ENCODE measurements around the gene CYB5D1. TPM values are rescaled to one million over a fixed set of nuclear protein-coding genes. Genes with fewer than 3 reads are reported as not detected.

The CYB5D1 gene
- total and polyA plus RNA-seq, 9 donors, result 7.0 to 22.2 (median 16.1) TPM

DNA sequence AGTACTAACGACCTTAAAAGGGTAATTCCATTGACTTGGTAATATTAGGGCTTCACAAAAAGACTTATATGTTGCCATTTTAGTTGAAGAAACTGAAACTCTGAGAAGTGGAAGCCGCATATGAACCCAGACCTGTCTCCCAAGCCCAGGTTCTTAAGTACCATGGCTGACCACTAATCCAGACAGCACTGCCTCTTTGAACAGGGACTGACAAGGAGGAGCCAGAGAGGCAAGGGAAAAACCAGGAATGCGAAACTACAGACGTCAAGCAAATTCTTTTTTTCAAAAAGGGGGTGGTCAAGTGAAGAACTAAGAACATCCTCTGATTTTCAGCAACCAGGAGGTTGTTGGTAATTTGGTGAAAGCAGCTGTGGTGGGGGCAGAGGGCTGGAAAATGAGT, 15.2 kb downstream of the CYB5D1 start:
- 63 to 65% (median 65%) methylated on average over 4 of the region's 4 CpGs for WGBS, 3 donors
- intact Hi-C loops (cut with DNase I), result loop anchor here in 1 of 4 donors (5.0 kb wide), 1 partner anchor 184 kb away; no protein-coding TSS in a partner anchor
- TF ChIP-seq POLR2A (IDR thresholded peaks at IDR 0.05) (no peak), EP300 (IDR thresholded peaks at IDR 0.05) (no peak)
- TF ChIP-seq, protein P1, sequence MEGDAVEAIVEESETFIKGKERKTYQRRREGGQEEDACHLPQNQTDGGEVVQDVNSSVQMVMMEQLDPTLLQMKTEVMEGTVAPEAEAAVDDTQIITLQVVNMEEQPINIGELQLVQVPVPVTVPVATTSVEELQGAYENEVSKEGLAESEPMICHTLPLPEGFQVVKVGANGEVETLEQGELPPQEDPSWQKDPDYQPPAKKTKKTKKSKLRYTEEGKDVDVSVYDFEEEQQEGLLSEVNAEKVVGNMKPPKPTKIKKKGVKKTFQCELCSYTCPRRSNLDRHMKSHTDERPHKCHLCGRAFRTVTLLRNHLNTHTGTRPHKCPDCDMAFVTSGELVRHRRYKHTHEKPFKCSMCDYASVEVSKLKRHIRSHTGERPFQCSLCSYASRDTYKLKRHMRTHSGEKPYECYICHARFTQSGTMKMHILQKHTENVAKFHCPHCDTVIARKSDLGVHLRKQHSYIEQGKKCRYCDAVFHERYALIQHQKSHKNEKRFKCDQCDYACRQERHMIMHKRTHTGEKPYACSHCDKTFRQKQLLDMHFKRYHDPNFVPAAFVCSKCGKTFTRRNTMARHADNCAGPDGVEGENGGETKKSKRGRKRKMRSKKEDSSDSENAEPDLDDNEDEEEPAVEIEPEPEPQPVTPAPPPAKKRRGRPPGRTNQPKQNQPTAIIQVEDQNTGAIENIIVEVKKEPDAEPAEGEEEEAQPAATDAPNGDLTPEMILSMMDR (IDR thresholded peaks at IDR 0.05), result no peak

DNA sequence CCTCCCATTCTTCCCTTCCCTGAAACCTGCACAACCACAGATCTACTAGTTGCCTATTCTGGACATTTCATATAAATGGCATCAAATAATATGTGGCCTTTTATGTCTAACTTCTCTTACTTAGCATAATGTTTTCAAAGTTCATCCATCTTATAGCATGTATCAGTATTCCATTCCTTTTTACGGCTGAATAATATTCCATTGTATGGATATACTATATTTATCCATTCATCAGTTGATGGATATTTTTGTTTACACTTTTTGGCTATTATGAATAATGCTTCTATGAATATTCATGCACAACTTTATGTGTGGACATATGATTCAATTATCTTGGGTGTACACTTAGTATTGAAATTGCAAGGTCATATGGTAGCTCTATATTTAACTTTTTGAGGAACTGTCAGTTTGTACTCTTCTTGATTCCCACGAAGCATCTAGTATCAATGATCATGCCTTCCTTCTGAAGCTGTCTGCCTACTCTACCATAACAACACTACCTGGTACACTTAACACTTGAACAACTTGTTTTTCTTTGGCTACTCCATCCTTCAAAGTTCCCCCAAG, 18.1 kb downstream of the CYB5D1 start:
- no peaks in the 10 kb centered on the region for H3K36me3 ChIP-seq

More for the DNA sequence above, 15.2 kb downstream of the CYB5D1 start:
- Histone ChIP-seq H3K36me3 (no peaks in the 10 kb centered on the region), H3K27ac (no peak overlapping the region), H3K4me3 (no peak overlapping the region), H3K27me3 (no peaks in the 10 kb centered on the region), H3K9me3 (no peaks in the 10 kb centered on the region), H3K4me1 (ENCODE audit: insufficient read depth) (no peaks in the 10 kb centered on the region)
- DNase-seq, result no peak

DNA sequence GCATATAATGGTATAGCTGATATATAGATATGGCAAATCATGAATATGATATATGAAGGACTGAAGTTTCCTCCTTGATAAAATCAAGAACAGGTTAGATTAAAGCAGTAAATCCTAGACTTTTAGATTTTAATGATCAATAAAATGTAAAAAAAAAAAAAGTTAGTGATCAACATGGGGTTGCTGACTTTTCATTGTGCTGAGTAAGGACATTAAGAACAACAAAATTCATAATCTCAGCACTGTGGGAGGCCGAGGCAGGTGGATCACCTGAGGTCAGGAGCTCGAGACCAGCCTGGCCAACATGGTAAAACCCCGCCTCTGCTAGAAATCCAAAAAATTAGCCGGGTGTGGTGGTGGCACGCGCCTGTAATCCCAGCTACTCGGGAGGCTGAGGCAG, 20.4 kb downstream of the CYB5D1 start:
- no peaks in the 10 kb centered on the region for H3K9me3 ChIP-seq
- no peak overlapping the region for H3K27ac ChIP-seq
- 92 to 98% (median 94%) methylated on average over 7 of the region's 7 CpGs for WGBS, 3 donors
- no peak overlapping the region for H3K4me3 ChIP-seq
- H3K36me3 ChIP-seq, result no peaks in the 10 kb centered on the region
- no peaks in the 10 kb centered on the region for H3K4me1 ChIP-seq (ENCODE audit: insufficient read depth)
- no peak for DNase-seq
- TF ChIP-seq EP300 (IDR thresholded peaks at IDR 0.05) (no peak), POLR2A (IDR thresholded peaks at IDR 0.05) (no peak)
- TF ChIP-seq, protein P1 (IDR thresholded peaks at IDR 0.05), result no peak
- H3K27me3 ChIP-seq, result no peaks in the 10 kb centered on the region
- intact Hi-C loops (cut with DNase I), result no loop called here

More for the DNA sequence above, 18.1 kb downstream of the CYB5D1 start:
- 80 to 90% (median 85%) methylated on average over 2 of the region's 2 CpGs for WGBS, 3 donors
- H3K4me3 ChIP-seq, result no peak overlapping the region
- no peak overlapping the region for H3K27ac ChIP-seq
- no peaks in the 10 kb centered on the region for H3K4me1 ChIP-seq (ENCODE audit: insufficient read depth)
- no peak for DNase-seq
- H3K27me3 ChIP-seq, result no peaks in the 10 kb centered on the region
- intact Hi-C loops (cut with DNase I), result no loop called here
- TF ChIP-seq, protein P1 (IDR thresholded peaks at IDR 0.05), result no peak
- TF ChIP-seq EP300 (IDR thresholded peaks at IDR 0.05) (no peak), POLR2A (IDR thresholded peaks at IDR 0.05) (no peak)
- no peaks in the 10 kb centered on the region for H3K9me3 ChIP-seq

DNA sequence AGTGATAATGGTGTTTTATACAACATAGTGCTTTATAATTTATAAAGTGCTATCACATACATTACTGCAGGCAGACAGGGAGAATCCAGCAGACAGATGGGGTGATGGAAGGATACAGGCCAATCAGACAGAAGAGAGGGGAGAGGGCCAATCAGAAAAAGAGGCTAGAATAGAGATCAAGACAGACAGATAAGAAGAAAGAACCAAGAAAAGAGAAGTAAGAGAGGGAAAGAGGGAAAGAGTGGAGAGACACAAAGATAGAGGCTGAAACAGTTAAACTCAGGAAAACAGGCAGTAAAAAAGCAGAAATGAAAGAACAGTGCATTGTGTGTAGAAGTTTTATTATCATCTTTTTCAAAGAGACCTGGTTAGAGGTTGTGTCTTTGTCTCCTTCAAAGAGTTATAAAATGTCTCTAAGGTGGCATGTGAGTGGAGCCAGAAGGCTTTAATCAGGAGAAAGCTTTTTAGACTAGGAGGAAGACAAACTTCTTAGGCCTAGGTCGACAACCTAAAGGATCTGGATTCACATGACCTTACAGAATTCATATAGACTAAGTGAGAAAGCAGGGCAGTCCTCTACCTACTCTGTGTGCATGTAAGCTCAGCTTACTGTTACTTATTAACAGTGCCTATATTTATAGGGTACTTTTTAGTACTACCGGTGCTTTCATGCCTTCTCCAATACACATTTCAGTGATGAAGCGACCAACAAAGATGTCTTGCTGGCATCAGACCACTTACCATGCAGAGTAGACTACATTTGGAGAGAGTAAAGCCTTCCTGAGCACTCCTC, 22.5 kb downstream of the CYB5D1 start:
- no peak for DNase-seq
- 78 to 83% (median 82%) methylated on average over 3 of the region's 3 CpGs for WGBS, 3 donors
- H3K27ac ChIP-seq, result no peak overlapping the region
- H3K4me1 ChIP-seq (ENCODE audit: insufficient read depth), result no peaks in the 10 kb centered on the region
- no peaks in the 10 kb centered on the region for H3K27me3 ChIP-seq
- H3K9me3 ChIP-seq, result no peaks in the 10 kb centered on the region
- H3K36me3 ChIP-seq, result no peaks in the 10 kb centered on the region
- intact Hi-C loops (cut with DNase I), result no loop called here
- TF ChIP-seq EP300 (IDR thresholded peaks at IDR 0.05) (no peak), POLR2A (IDR thresholded peaks at IDR 0.05) (no peak)
- TF ChIP-seq, protein P1 (IDR thresholded peaks at IDR 0.05), result no peak
- H3K4me3 ChIP-seq, result no peak overlapping the region

Measured in ovary (tissue), 9 donors.